GM18867 (cell line): ENCODE data around the gene MEPCE.
A peak's percentile ranks its signal among the peaks of the same experiment; 100 is the strongest.

Experiments
- ATAC-seq: cut with Tn5 transposase; IDR thresholded peaks from one replicate; pipeline ENCODE4 v1.9.1; 2021; ENCODE audit warnings: mild to moderate bottlenecking, moderate library complexity; ENCODE audit not compliant: unreplicated experiment

Gene MEPCE

DNA sequence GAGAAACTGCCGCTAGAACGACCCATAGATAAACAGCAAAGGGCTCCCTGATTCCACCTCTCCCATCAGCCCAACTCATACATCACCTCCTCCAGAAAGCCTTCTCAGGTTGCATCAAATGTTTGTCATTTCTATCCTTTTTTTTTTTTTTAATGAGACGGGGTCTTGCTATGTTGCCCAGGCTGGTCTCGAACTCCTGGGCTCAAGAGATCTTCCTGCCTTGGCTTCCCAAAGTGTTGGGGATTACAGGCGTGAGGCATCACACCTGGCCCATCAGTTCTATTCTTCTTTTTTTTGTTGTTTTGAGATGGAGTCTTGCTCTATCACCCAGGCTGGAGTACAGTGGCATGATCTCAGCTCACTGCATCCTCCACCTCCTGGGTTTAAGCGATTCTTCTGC, 27.4 kb downstream of the MEPCE start:
- ATAC-seq: no peak

DNA sequence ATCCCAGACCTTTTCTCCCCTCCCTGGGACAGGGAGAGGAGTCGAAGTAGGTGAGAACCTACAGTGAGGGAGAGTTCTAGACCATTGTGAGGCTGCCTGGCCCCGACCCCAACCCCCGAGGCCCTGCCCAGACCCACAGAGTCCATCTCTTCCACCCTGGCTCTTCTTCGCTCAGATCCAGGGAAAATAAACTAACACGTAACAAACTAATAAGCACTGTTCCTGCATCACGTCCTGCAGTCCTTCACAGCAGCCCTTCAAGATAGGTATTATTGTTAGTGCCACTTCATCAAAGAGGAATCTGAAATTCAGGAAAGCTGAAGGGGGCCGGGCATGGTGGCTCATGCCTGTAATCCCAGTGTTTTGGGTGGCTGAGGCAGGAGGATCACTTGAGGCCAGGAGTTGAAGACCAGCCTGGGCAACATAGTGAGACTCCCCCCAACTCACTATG, 34.6 kb downstream of the MEPCE start, which contains the start of gene SPACDR:
Gene SPACDR, minus strand, starts transcription at position 51 of the 451 bp plus-strand sequence. CDS start 235 bp downstream, outside the sequence.
- ATAC-seq: no peak

DNA sequence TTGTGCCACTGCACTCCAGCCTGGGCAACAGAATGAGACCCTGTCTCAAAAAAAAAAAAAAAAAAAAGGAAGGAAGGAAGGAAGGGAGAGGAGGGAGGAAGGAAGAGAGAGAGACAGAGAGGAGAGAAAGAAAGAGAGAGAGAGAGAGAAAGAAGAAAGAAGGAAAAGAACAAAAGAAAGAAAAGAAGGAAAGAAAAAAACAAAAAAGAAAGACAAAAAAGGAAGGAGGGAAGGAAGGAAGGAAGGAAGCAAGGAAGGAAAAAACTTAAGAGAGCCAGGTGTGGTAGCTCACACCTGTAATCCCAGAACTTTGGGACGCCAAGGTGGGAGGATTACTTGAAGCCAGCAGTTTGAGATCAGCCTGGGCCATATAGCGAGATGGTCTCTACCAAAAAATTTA, 35.2 kb downstream of the MEPCE start:
- no peak for ATAC-seq

DNA sequence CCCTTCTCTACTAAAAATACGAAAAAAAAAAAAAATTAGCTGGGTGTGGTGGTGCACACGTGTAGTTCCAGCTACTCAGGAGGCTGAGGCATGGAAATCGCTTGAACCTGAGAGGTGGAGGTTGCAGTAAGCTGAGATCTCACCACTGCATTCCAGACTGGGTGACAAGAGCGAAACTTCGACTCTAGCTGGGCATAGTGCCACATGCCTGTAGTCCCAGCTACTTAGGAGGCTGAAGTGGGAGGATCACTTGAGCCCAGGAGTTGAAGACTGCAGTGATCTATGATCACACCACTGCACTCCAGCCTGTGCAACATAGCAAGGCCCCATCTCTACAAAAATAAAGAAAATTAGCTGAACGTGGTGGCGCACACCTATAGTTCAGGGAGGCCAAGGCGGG, 35.7 kb downstream of the MEPCE start:
- no peak for ATAC-seq

DNA sequence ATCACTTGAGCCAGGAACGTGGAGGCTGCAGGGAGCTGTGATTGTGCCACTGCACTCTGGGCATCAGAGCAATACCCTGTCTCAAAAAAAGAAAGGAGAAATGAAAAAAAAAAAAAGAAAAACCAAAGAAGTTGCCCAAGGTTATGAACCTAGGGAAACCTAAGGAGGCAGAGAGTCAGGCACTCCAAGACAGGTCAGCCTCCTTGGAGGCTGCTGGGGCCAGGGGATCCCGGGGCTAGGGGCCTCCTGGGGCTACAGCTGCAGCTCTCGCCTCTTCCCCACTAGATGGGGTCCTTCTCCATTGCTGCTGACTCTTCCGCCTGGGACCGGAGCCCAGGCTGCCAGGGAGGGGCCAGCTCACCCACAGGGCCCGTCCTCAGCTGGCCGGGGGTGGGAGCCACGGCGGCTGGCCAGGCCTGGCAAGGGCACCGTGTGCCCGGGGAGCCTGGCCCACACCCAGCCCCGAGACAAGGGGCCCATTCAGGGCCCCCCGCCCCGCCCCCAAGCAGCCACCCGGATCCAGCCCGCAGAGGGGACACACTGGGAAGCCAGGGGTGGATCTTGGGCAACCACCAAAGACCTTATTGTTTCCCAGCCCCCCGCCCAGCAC, 36.2 kb downstream of the MEPCE start:
- ATAC-seq: no peak

DNA sequence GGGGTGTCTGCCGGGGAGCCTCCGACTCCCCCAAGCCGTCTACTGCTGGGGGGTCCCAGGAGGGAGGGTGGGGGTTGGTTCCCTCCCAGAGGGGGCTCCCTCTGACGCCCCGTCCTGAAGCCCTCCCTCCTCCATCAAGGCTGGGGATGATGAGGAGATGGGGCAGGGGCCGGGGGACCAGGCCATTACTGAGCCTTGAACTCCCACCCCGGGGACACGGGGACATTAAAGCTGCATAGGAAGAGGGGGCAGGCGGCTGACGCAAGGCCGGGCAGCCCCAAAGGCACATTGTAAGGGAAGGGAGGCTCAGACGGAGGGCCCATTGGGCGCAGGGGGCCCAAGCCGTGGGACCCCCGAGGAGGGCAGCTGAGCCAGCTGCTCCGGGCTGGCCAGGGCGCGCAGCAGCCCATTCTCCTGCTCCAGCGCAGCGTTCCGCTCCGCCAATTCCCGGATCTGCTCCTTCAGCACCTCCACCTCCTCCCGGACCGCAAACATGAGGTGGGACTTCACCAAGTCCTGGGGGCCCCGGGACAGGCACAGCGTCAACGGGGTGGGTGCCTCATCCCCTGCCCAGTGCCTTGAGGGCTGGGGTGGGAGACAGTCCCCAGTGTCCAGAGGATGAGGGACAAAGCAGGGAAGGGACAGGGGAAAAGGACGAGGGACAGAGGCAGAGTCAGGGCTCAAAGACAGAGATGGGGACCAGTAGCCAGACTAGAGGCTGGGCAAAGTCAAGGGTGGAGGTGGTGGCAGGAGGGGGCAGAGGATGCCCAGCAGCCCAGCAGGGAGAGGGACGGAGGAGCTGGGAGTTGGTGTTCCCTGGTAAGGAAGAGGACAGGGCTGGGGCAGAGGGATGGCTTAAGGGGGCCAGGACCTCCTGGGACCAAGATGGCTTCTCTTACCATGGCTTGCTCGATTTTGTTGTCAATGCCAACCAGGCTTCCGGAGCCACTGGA, 37.3 kb downstream of the MEPCE start:
- ATAC-seq: no peak

DNA sequence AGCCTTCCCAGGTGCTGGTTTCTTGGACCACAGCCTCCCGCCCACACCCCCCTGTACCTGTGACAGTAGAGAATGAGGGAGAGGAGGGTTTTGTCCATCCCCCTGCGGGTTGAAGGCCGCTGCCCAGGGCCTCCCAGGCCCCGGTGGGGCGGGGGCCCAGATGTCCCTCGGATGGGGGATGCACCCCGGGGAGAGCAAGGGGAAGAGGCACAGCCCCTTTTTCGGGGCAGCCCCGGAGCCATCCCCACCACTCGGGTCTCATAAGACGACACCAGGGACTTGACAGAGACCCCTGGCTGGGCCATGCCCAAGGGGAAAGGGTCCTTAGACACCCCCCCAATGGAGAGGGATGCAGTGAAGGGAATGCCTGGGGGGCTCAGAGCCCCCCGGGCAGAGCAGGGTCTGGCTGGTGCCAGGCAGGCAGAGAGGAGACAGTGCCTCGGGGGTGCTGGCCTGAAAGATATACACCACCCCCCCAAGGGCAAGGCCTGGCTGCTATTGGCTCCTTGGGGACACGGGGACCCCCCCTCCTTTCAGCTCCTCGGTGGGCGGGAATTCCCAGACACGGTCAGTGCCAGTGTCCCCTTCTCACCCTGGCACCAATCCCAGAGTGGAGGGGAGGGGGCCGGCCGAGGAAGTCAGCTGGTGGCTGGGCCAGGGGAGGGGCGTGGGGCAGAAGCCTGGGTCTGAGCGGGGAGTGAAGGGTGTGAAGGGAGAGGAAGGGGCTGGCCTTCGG, 38.2 kb downstream of the MEPCE start:
- no peak for ATAC-seq

DNA sequence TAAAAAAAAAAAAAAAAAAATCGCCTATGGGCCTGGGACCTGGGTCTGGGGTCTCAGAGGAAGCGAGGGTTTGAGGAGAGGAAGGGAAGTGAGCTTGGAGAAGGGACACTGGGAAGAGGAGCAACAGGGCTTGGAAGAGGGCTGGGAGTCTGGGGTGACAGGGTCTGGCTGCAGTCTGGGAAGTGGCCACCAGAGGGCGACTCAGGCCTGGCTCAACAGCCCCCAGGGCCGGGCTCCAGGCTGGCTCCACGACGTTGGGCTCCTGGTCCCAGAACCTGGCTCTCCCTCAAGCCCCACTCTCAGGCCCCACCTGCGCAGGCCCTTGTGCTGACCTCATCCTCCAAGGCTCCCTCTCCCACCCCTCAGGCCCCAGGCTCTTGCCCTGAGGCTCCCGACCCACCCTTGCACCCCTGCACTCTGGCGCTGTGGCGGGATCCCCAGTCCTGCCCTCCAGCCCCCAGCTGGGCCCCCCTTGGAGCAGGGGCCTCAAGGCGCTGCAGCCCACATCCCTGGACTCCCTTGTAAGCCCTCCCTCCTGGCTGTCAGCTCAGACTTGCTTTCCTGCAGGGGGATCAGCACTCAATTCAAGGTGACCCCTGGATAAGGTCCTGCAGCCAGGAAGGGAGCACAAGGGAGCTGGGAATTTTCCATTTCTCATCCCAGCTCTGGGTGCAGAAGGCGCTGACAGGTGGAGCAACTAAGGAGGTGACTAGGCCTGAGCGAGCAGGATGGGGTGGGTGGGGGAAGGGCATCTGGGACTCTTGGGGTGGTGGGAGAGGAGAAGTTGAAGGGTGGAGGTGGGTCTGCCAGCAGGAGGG, 39.8 kb downstream of the MEPCE start:
- peak; percentile 62 for ATAC-seq

DNA sequence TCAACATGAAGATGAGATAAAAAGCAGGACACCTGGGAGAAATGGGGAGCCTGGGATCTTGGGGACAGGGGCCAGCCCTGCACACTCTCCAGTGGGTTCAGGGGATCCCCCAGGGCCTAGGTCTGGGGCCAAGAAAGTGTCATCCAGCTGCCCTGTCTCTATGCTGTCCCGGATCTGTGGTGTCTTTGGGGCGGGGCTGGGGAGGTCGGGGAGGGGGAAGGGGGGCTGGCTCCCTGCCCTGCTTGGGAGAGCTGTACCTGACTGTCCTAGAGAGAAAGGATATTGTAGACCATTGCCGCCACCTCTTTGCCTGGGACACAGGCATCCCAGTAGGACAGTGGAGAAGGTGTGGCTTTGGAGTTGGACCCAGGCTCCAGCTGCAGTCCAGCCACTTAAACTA, 41.4 kb downstream of the MEPCE start:
- ATAC-seq: no peak

DNA sequence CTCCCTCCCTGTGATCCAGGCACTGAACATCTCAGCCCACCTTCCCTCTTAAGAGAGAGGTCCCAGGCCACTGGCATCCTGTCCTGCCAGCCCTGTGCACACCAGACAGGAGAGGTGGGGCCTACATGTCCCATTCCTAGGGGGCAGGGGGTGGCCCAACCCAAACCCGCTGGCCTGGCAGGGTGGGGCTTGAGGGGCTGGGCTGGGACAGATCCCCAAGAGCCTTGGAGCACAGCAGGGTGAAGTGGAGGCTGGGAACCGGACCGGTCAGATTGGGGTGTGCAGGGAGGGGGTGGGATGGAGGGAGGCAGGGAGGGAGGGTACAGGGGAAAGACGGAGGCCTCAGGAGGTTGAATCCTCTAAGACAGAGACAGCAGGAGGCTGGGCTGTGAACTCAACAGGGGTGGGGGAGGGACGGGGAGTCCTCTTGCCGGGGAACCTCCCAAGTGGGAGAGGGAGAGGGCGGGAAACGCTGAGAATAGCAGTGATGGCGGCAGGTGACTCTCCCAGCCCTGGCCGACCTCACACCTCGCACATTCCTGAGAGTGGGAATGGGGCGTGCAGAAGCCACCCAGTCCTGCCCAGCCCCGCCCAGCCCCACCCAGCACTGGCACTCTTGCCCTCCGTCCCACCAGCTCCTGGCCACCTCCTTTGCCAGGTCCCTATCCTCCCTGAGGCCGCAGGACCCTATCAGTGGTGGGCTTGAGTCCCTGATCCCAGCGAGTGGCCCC, 42.7 kb downstream of the MEPCE start:
- no peak for ATAC-seq

DNA sequence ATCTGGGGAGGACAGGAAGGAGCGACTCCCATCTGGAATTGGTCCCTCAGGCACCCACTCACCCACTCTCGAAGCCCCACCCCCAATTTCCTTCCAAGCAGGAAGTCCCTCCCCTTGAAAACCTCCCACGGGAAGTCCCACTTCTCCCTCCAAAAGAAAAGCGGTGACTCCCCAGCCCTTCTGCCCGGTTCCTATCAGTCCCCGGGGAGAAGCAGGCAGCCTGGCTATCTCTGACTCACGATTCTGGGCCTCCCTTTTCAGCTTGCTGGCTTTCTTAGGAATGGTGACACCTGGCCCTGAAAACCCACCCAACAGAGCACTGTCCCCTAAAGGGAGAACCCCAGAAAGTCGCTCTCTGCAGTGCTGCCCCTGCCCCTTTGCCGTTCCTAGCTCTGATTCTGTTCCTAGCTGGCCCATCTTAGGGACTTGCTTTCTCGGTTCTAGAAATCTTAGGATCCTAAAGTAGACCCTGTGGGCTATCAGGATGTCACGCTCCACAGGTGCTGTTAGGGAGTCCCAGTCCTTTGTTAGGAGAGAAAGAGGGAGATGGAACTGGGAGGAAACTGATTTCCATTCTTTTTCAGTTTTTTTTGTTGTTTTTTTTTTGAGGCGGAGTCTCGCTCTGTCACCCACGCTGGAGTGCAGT, 43.3 kb downstream of the MEPCE start:
- ATAC-seq: no peak

DNA sequence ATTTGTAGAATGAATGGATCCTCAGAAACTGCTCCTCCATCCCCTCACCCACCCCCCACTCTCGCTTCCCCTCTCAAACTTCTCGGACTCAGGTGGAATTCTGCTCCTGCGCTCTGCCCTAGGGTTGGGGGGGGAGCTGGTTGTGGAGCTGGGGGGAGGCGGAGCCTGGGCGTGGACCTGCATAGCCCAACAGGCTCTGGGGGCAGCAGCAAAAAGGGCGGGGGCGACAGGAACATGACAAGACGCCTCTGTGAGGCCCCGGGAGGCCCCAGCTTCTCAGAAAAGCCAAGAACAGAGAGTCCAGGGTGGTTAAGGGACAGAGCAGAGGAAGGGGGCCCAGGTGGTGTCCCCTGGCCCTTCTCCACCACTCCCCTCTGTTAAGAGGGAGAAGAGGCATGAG, 45.9 kb downstream of the MEPCE start:
- no peak for ATAC-seq

DNA sequence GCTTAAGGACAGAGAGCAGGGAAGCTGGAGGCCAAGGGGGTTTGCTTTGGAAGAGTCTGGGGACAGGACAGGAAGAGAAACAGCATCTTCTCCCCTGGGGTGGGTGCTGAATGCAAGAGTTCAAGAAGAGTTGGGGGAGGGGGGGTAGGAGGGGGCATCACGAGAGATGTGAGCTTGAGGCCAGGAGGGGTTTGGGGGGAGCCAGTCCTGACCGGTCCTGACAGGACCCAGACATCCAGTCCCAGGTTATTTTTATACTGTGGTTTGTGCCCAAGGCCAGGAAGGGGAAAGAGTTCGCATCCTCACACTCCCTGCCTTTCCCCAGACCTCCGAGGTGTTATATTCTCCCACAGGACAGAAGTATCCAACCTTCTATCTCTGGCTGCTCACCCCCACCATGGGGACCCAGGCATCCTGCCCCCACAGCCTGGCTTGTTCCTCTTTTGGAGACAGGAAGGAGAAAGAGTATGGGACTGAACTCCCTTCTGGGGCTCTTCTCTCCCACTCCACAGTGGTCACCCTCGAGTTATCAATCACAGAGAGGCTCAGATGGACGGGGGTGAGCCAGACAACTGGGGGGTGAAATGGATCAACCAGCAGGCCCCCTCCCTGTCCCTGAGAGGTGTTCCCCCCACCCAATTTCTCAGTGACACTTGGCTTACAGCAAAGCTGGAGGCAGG, 46.6 kb downstream of the MEPCE start:
- no peak for ATAC-seq

DNA sequence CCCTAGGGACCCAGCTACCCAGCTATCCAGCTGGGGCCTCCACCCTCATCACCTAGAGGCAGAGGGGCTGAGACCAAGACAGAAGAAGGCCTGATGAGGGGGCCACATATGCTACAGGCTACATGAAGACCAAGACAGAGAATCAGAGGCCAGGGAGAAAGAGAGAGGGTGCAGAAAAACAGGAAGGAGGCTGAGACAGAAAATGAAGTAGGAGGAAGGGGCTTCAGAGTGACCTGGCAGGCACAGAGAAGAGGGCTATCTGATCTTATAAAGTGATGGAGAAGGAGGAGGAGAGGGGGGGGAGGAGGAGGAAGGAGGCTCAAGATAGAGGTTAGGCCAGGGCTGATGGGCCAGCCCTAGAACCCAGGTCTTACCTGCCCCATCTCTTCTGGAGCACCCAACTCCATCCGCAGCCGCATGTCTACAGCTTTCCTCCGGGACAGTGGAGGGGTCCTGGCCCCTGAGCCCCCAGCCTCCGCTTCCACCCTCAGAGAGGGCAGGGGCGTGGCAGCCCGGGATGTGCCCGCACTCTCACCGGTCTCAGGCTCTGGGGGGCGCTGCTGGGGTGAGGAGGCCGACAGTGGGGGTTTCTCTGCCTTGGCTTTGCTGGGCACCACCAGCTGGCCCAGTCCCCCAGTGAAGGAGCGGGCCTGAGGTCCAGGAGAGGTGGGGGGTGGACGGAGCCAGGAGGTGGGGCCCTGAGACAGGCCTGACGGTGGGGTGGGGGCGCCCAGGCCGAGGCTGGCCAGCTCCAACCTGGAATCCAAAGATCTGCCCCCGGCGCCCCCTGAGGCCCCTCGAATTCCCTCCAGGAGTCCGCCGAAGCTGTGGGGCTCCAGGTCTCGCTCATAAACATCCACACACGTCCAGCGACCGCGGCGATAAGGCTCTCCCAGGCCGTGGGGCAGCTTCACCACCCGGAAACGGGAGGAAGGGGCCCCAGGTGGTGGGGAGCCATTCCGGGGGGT, 47.6 kb downstream of the MEPCE start:
- ATAC-seq: no peak

DNA sequence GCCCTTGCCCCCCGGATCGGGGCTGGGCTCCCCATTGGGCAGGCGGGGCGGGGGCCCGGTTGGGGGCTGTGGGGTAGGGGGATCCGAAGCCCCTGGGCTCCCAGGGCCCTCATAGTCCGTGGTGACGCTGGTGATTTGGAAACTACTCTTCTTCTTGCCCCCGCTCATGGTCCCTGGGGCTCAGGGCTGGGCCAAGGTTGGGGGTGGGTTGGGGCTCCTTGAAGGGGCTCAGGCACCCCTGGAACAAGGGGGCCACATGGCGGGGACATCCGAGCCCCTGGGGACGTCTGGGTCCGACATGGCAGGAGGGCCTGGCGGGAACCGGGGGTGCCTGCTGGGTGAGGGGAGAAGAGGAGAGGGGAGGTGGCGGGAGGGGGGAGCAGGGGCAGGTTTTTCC, 48.2 kb downstream of the MEPCE start:
- no peak for ATAC-seq

DNA sequence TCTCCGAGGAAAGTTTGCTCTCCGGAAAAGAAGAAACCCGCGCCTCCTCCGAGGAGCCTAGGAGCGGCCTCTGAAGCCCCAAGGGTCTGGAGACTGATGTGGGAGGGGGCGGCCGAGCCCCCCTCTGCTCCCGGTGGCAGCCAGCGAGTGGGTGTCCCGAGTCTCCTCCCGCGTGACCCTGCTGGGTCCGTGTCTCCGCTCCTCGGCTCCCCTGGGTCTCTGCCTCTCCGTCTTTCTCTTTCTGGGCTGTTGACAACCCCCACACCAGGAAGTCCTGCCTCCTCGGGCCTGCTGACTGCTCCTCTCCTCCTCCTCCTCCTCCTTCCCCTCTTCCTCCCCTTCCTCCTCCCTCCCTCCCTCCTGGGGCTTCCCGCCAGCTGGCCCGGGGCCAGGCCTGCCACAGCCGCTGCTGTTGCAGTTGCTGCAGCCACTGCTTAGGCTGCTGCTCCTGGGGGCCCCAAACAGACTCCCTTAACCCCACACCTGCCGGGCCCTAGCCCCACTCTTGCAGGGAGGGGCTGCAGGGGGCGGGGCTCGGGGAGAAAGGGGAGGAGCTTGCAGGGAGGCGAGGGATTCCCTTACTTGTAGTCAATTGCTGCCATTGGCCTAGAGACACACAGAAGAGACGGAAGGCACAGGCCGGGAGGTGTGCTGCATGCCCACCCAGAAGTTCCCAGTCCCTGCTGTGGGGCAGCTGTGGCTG, 49.5 kb downstream of the MEPCE start, which contains the start of gene TSC22D4:
Gene TSC22D4, minus strand, starts transcription at position 257 of the 703 bp plus-strand sequence. CDS start 1,176 bp downstream, outside the sequence.
- peak; percentile 65 for ATAC-seq

DNA sequence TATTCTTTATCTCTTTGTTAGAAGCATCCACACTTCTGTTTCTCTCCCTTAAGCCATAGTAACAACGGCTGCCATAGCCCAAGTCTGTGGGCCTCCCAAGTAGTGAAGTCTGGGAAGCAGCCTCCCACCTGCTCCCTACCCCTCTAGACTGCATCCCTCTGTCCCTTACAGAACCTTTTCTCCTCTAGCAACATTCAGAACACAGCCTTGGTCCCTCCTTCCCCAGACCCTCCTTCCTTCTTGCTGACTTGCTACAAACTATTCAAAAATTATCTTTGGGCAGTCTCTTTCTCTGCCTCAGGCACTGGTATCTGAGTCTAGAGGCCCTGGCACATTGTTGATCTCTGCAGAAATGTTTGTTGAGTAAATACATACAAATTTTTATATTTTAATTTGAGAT, 51.8 kb downstream of the MEPCE start:
- ATAC-seq: no peak
